ENCODE measurements around the gene TFAP2C. TPM values are rescaled to one million over a fixed set of nuclear protein-coding genes. Genes with fewer than 3 reads are reported as not detected.

The TFAP2C gene
- total and polyA plus RNA-seq, 2 donors (not counting 3 experiments of a cell fraction or from before 2014, with no cell fraction given) = 0.06 TPM; not detected in 1

DNA sequence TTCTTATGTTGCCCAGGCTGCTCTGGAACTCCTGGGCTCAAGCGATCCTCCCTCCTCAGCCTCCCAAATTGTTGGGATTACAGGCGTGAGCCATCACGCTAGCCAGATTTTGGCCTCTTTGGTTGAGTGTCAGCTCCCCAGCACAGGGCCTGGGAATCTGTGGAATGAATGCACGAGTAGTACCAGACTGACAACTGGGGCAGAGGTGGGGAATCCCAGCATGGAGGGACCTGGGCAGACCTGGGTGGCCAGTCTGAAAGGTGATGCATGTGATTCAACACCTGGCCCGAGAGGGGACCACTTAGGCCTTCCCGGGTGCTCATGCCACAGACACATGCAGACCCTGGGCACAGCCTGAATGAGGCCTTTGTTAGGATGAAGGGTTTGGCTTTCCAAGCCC, 19.0 kb upstream of the TFAP2C start:
- dilution Hi-C loops (cut with MboI; ENCODE audit: extremely low pct_ligation_motif_present, low sequenced_read_pairs) = no loop called here
- no peak overlapping the region for H3K4me3 ChIP-seq (replicated peaks in 1 of 3; ENCODE audit: insufficient read depth in 1 of 3, low read depth in 1 of 3, low read length in 3 of 3)
- no peak overlapping the region for H2AFZ ChIP-seq (ENCODE audit: low read depth, low read length)
- H3K9me1 ChIP-seq (replicated peaks; ENCODE audit: control insufficient read depth, extremely low read depth, insufficient read depth, low read length) = no peaks in the 10 kb centered on the region
- FAIRE-seq = no peak
- TF ChIP-seq GATA2 (IDR thresholded peaks at IDR 0.05; ENCODE audit: insufficient read depth, insufficient read length, low read depth, low read length) (no peak), FOS (IDR thresholded peaks at IDR 0.05; ENCODE audit: borderline replicate concordance, insufficient read depth, low read length) (no peak), POLR2AphosphoS5 (IDR thresholded peaks at IDR 0.05; ENCODE audit: insufficient read depth, low read depth, low read length) (no peak), MYC (IDR thresholded peaks at IDR 0.05; ENCODE audit: low read depth, low read length) (no peak), EZH2 (IDR thresholded peaks at IDR 0.05; ENCODE audit: borderline replicate concordance, low read depth, low read length, severe bottlenecking) (no peak), JUN (IDR thresholded peaks at IDR 0.05; ENCODE audit: borderline replicate concordance, insufficient read depth, insufficient read length, low read depth) (no peak), MAX (IDR thresholded peaks at IDR 0.05; ENCODE audit: insufficient read depth, insufficient read length) (no peak), CTCF (IDR thresholded peaks at IDR 0.05; ENCODE audit: extremely low read depth in 1 of 2, insufficient read depth in 1 of 2, low read depth in 1 of 2, low read length in 2 of 2) (no peak), POLR2A (IDR thresholded peaks at IDR 0.05; ENCODE audit: low read depth, low read length) (no peak)
- no peaks in the 10 kb centered on the region for H4K20me1 ChIP-seq (replicated peaks; ENCODE audit: control insufficient read depth, extremely low read depth, insufficient read depth, low read length)
- BruUV-seq (replicated peaks) = no TSS peak
- no peak overlapping the region for H3K4me2 ChIP-seq (ENCODE audit: insufficient read depth, low read length)
- no peak for DNase-seq (ENCODE audit: low read depth, low spot score)
- no peaks in the 10 kb centered on the region for H3K9me3 ChIP-seq (replicated peaks; ENCODE audit: control insufficient read depth, insufficient read depth, low read length)
- CTCF ChIA-PET = no interaction called here
- H3K9ac ChIP-seq (replicated peaks; ENCODE audit: extremely low read depth, insufficient read depth, low read length) = no peak overlapping the region
- POLR2A ChIA-PET = no interaction called here
- no peaks in the 10 kb centered on the region for H3K4me1 ChIP-seq (ENCODE audit: control insufficient read depth, extremely low read depth, insufficient read depth, low read length)
- H3K36me3 ChIP-seq (ENCODE audit: control insufficient read depth in 2 of 2, extremely low read depth in 1 of 2, insufficient read depth in 2 of 2, low read length in 2 of 2) = no peaks in the 10 kb centered on the region
- H3K27ac ChIP-seq (ENCODE audit: insufficient read depth, low read depth, low read length) = no peak overlapping the region
- no peaks in the 10 kb centered on the region for H3K79me2 ChIP-seq (ENCODE audit: control insufficient read depth, insufficient read depth, low read length)
- intact Hi-C loops (cut with micrococcal nuclease) = no loop called here
- H3K27me3 ChIP-seq (ENCODE audit: control insufficient read depth in 2 of 2, insufficient read depth in 2 of 2, low read length in 2 of 2) = no peaks in the 10 kb centered on the region

Data from endothelial cell of umbilical vein (primary cell).